Nasal cavity respiratory epithelium epithelial cell of viscerocranial mucosa (primary cell): ENCODE measurements around the gene ERP27. TPM values are rescaled to one million over a fixed set of nuclear protein-coding genes. Genes with fewer than 3 reads are reported as not detected.

Experiments
- total RNA-seq: library from RNA; depleted of rRNA; stranded (reverse); fragments of >200 nt; gene quantifications from 2 replicates; pipeline ENCODE4 v1.2.3, GENCODE V29; 2014

The ERP27 gene
- 0.34 and 3.6 TPM in 2 replicates for total RNA-seq

DNA sequence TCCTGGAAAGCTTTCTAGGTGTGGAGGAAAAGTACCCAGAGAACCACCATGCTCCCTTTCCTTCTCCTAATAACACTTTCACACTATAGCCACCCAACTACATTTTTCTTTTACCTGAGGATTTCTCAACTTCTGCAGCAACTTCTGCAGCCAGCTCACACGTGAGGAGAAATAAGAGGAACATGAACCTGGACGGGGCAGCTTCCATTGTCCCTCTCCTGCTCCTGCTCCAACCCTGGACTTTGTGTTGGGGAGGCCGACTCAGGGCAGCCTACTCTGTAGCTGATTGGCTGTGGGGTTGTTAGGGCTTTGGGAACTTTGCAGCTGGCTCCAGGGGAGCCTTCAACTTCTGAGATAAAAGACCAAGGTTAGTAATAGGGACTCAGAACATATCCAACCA is at the start of gene ERP27:
Gene ERP27 (minus strand): TSS at position 237 of the 400 bp plus-strand sequence. CDS start 29 bp downstream, at position 208.

DNA sequence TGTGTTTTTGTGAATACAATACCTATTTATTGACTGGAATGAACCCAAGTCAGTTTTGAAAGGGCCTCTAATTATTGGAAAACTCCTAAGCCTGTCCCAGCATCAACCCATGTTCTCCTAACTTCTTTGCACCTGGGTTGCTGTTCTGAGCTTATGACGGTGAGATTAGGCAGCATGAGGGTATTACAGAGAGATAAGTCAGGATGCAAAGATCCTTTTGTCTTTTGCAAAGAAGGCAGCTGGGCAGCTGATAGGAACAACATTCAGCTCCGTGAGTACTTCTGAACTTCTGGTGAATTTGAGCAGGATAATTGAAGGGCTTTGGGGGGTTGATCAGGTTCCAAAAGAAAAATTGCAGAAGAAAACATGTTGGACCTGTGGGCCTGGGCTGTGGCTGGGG is 34.5 kb upstream of the ERP27 start, which contains the start of gene PDE6H:
Gene PDE6H (plus strand): TSS at position 227 of the 400 bp plus-strand sequence. CDS start 4,971 bp downstream, outside the sequence.

DNA sequence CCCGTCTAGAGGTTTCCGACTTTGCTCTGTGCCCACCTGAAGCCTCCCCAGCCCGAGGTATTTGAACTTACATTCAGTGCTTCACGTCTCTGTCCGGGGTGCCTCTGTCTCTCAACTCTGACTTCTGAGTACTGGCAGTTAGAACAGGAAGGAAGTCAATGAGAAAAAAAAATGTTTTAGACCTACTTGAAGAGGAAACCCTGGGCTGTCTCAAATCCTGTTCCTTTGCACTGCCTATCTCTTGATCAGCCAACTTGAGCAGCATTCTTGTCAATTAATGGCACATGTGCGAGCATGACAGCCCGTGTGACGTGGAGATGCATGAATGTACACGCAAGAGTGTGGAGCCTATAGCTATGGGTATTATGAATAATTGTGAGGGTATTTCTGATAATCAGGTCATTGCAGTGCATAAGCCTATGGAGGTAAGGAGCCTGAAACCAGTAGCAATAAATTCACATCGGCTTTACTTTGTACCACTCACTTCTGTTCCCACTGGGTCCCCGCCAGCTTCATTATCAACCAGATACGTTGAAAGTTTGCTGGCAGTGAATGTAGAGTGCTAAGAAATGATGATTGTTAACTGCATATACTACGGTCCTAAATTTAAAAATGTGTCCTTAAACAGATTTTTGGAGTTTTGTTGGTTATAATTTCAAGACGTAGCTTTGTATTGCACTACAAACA is 23.3 kb upstream of the ERP27 start, which contains the start of gene ARHGDIB:
Gene ARHGDIB (minus strand): TSS at position 136 of the 687 bp plus-strand sequence. CDS start 10,889 bp downstream, outside the sequence.

DNA sequence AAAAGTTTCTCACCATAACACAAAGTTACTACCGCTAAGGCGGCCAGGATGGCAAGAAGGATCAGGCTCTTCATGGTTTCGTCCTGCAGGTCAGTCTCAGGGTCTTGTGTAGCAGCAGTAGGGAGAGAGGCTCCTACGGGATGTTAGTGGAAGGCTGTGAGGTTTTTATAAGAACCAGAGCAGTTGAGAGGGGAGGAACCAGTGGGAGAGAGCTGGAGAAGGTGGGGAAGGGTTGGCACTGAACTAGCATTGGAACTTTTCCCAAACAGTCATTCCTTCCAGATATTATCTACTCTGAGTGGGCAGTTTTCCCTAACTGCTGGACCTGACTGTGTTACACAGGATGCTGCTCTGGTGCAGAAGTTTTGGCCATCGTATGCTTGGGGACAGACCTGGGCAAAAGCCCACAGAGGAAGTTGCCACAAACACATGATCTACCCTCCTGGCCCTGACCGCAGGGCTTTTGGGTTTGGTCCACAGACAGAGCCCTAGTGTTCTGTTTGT is 52.6 kb downstream of the ERP27 start, which contains the start of gene MGP:
Gene MGP (minus strand): TSS at position 137 of the 504 bp plus-strand sequence. CDS start 63 bp downstream, at position 74.

Other genes with a start within 250 kb of the ERP27 start
- under 0.01 TPM in 1 of 2 replicates, not detected in the other for gene GUCY2C, start 241.9 kb downstream of the ERP27 start, total RNA-seq
- gene WBP11, start 135.1 kb downstream of the ERP27 start, total RNA-seq: 9.6 and 14.9 TPM in 2 replicates
- 1.3 and 2.7 TPM in 2 replicates for gene C12orf60, start 134.9 kb downstream of the ERP27 start, total RNA-seq
- not detected in 2 replicates for gene SMCO3, start 124.4 kb downstream of the ERP27 start, total RNA-seq
- not detected in 2 replicates for gene ART4, start 95.0 kb downstream of the ERP27 start, total RNA-seq
- gene MGP, start 52.7 kb downstream of the ERP27 start, total RNA-seq: not detected in 2 replicates
- gene ARHGDIB, start 23.1 kb upstream of the ERP27 start, total RNA-seq: 0.68 and 4.8 TPM in 2 replicates
- not detected in 2 replicates for gene PDE6H, start 34.5 kb upstream of the ERP27 start, total RNA-seq